Gastroesophageal sphincter (tissue), 3 donors: ENCODE data around the gene EFEMP2.

Experiments
- EP300 ChIP-seq: sonication (generic); formaldehyde crosslinking; IDR thresholded peaks from one replicate; pipeline ENCODE4 v1.6.1; 2017; ENCODE audit warnings: antibody characterized with exemption, mild to moderate bottlenecking
- POLR2A ChIP-seq, 2 donors: fragments of 450-650 bp; IDR thresholded peaks; one replicate each; pipeline ENCODE4 v1.6.1; 2017; ENCODE audit warnings: antibody characterized with exemption in 2 of 2, mild to moderate bottlenecking in 2 of 2, moderate library complexity in 1 of 2
- POLR2AphosphoS5 ChIP-seq: sonication (generic); formaldehyde crosslinking; IDR thresholded peaks from one replicate; pipeline ENCODE4 v1.6.1; 2017; ENCODE audit warnings: antibody characterized with exemption
- TF ChIP-seq, protein P1 (sequence below), 4 experiments: fragments of 200-600 bp in 2 of 4; fragments of 450-650 bp in 2 of 4; sonication (generic) in 1 of 4; IDR thresholded peaks; one replicate each; pipeline ENCODE4 v1.5.1; 2017 to 2019; ENCODE audit warnings: antibody characterized with exemption in 4 of 4, mild to moderate bottlenecking in 2 of 4, moderate library complexity in 2 of 4

DNA sequence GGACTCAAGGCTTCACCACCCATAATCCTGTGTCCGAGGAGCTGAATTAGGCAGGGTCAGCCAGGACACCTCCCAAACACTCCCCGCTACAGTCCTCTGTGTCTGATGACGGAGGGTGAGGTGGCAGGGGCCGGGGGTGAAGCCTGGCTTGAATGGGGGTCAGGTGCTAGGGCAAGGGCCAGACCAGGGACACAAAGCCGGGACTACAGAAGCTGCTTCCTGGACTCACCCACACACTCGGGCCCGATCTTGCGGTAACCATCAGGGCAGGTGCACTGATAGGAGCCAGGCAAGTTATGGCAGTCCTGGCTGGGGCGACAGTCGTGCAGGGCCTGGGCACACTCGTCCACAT is 2.3 kb downstream of the EFEMP2 start:
- TF ChIP-seq, protein P1, sequence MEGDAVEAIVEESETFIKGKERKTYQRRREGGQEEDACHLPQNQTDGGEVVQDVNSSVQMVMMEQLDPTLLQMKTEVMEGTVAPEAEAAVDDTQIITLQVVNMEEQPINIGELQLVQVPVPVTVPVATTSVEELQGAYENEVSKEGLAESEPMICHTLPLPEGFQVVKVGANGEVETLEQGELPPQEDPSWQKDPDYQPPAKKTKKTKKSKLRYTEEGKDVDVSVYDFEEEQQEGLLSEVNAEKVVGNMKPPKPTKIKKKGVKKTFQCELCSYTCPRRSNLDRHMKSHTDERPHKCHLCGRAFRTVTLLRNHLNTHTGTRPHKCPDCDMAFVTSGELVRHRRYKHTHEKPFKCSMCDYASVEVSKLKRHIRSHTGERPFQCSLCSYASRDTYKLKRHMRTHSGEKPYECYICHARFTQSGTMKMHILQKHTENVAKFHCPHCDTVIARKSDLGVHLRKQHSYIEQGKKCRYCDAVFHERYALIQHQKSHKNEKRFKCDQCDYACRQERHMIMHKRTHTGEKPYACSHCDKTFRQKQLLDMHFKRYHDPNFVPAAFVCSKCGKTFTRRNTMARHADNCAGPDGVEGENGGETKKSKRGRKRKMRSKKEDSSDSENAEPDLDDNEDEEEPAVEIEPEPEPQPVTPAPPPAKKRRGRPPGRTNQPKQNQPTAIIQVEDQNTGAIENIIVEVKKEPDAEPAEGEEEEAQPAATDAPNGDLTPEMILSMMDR (IDR thresholded peaks at IDR 0.05), result no peak
- TF ChIP-seq EP300, result no peak
- TF ChIP-seq POLR2AphosphoS5, result no peak
- no peak for TF ChIP-seq POLR2A (IDR thresholded peaks at IDR 0.05)
